GM19463 (cell line): ENCODE measurements around the gene PRR35.

Source experiments
- ATAC-seq: cut with Tn5 transposase; IDR thresholded peaks from one replicate; pipeline ENCODE4 v1.9.1; 2021; ENCODE audit warnings: mild to moderate bottlenecking, moderate library complexity; ENCODE audit not compliant: unreplicated experiment

Gene PRR35

GRCh38 chr16:546909-547770 is 13.1 kb upstream of the PRR35 start:
- ATAC-seq, result no peak

- no peak for ATAC-seq
Measured at GRCh38 chr16:548586-548985, 11.6 kb upstream of the PRR35 start.

DNA sequence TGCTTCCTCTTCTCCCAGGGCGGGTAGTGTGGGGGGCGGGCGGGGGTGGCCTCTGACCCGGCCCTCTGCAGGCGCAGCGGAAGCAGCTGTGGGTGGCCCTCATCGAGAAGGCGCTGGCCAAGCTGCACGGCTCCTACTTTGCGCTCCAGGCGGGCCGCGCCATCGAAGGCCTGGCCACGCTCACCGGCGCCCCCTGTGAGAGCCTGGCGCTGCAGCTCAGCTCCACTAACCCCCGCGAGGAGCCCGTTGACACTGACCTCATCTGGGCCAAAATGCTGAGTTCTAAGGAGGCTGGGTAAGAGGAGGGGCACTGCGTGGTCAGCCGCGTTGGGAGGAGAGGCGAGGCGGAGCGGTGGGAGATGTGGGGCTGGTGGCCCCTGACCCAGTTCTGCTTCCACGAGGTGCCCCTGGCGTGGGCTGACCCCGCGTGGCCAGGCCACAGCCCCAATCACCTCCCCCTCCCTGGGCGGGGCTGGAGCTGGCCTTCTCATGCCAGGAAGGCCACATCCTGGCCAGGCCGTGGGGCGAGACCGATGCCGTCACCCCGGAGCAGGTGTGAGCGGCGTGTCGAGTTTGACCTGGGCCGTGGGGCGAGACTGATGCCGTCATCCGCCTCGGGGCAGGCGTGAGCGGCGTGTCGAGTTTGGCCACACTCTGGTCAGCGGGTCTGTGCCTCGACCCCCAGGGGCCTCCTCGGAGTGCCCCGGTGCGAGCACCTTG is 10.5 kb upstream of the PRR35 start:
- ATAC-seq, result no peak

DNA sequence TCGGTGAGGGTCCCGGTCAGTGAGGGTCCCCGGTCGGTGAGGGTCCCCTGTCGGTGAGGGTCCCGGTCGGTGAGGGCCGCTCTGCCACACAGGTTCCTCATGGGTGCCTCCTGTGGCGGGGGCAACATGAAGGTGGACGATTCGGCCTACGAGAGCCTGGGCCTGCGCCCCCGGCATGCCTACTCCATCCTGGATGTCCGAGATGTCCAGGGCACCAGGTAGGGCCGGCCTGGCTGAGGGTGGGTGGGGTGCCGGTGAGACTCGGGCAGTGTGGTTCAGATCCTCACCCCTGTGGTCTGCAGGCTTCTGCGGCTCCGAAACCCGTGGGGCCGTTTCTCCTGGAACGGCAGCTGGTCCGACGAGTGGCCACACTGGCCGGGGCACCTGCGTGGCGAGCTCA is 9.0 kb upstream of the PRR35 start:
- no peak for ATAC-seq

DNA sequence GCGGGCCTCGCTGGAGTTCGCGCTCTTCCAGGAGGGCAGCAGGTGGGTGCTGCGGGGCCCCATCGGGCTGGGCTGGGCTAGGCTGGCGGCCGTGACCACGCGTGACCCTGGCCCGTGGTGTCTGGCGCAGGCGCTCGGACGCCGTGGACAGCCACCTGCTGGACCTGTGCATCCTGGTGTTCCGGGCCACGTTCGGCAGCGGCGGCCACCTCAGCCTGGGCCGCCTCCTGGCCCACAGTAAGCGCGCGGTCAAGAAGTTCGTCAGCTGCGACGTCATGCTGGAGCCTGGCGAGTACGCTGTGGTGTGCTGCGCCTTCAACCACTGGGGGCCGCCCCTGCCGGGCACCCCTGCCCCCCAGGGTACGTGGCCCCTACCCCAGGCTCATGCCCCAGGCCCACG is 8.0 kb upstream of the PRR35 start:
- ATAC-seq, result no peak

DNA sequence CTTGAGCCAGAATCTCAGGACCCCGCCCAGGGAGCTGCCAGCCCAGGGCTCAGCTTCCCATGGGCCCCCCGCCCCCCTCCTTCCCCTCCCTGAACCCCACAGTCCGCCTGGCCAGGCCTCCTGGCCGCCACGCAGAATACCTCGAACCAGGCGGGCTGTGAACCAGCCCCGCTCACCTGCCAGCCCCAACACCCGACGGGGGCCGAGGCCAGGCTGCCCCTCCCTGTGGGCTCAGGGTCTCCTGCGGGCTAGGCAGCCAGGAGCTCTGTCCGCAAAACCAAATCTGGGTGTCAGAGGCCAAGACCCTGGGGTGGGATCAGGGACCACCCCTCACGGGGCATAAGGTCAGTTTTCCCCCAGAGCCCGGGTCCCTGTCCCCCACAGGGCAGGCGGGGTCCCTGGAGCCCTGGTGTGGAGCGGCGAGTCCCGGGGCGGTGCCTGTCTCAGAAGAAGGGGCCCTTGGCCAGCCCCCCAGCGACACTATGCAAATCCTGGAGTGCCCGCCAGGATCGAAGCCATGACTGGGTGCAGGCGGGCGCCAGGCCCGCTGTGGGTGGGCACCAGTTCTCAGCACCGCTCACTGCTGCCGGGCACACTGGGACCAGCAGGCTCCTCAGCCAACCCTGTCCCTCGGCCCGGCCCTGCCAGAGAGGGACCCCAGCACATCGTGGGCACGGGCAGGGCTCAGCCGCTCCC is 6.4 kb upstream of the PRR35 start:
- ATAC-seq, result no peak

- ATAC-seq, result no peak
Measured at GRCh38 chr16:554297-554621, 5.9 kb upstream of the PRR35 start.

DNA sequence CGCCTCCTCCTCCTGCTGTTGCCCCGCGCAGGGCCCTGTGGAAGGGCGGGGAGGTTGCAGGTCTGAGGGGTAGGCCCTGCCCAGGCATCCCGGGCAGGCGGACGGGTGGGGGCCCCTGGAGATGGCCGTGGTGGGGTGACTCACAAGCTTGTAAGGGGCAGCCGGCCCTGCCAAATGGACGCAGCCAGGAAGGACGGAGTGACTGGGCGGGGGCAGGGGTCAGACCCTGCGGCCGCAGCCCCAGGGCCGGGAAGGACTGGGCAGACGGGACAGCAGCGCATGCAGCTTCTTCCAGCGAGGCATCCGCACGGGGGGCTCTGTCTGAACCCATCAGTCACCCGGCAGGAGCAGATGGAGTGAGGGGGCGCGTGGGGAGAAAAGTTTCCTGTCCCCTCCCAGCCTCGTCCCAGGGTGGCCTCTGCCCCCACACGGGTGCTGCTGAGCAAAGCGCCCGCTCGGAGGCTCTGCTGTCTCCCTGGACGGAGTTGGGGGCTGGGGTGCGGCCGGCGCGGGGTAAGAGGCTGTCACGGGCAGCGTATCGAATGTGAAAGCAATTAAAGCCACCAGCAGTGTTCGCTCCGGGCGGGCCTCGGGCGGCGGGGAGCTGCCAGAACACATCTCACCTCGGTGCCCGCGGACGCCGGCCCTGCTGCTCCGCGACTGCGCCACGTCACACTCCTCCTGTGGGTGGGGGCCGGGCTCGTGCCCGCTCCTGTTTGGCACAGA is 5.4 kb upstream of the PRR35 start:
- ATAC-seq, result no peak

GRCh38 chr16:555528-556473 is 4.4 kb upstream of the PRR35 start:
- ATAC-seq, result no peak

DNA sequence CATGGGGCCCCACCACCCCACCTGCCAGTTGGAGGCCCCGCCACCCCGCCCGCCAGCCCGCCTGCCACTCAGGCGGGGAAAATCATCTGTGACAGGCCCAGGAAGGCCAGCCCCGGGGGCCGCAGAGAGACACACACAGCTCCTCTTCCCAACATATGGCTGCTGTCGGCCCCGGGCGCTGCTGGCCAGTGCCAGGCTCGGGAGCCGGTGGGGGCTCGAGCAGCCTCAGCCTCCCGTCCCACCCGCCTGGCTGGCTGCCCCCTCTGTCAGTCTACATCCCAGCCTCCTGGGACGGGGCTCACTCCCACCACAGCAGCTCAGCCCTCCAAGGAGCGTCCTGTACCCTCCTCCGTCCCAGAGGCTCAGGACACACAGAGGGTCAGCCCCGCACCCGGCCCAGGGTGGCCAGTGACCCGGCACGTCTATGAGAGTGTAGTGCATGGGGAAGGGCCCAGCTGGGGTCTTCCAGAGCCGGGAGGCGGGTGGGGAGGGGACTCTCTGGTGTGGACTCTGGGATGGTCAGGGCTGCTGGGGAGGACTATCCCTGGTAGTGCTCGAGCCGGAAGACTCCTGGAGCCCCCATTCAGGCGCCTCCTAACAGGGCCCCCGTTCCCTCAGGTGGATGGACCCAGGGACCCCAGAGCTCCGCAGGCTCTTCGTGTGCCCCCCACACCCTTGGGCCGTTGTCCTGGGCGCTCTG is 3.6 kb upstream of the PRR35 start:
- ATAC-seq, result no peak

- ATAC-seq, result no peak
Measured at GRCh38 chr16:557463-558297, 2.5 kb upstream of the PRR35 start.

DNA sequence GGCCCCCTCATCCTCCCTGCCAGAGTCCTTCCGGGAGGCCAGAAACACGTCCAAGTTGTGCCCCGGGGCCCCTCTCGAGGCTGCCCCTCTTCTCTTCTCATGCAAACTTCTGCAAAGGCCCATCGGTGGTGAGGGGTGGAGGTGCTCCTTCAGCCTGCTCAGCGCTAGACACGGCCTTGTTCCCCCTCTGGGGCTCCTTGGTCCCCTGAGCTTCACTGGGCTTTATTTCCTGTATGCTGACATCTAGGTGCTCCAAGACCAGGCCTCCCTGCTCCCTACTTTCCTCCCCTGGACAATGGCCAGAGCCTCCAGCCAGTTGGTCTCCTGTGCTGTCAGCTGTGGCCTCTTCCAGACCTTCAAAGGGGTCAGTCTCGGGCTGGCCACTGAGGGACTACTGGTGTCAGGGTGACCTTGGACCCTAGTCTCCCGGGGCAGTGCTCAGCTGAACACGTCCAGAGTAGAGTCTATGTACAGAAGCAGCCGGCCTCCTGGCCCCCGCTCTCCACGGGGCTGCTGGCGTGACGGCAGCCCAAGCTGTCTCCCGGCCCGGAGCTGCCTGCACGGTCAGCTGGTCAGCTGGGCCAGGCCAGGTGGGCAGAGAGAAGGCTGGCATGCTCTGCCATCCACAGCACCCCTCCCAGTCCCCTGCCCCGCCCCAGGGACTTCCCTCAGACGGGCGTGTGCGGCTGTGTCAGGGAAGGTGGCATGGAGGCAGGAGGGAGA is 1.7 kb upstream of the PRR35 start:
- no peak for ATAC-seq

DNA sequence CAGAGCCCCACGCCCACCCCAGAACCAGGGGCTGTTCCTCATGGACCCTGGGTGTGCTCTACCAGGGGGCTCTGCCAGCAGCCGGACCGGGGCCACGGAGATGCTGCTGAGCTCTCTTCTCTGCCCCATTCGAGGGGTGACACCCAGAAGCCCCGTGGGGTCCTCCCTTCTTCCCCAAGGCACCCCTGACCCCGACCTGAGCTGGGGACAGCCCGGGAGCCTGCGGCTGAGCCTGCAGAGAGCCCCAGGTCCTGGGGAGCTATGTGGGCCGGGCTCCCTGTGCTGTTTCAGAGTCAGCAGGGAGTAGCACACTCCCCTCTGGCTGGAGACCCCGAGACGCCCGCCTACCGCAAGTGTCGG is 1.2 kb upstream of the PRR35 start:
- no peak for ATAC-seq

- ATAC-seq, result no peak
Measured at GRCh38 chr16:559411-560203, 587 bp upstream of the PRR35 start.

DNA sequence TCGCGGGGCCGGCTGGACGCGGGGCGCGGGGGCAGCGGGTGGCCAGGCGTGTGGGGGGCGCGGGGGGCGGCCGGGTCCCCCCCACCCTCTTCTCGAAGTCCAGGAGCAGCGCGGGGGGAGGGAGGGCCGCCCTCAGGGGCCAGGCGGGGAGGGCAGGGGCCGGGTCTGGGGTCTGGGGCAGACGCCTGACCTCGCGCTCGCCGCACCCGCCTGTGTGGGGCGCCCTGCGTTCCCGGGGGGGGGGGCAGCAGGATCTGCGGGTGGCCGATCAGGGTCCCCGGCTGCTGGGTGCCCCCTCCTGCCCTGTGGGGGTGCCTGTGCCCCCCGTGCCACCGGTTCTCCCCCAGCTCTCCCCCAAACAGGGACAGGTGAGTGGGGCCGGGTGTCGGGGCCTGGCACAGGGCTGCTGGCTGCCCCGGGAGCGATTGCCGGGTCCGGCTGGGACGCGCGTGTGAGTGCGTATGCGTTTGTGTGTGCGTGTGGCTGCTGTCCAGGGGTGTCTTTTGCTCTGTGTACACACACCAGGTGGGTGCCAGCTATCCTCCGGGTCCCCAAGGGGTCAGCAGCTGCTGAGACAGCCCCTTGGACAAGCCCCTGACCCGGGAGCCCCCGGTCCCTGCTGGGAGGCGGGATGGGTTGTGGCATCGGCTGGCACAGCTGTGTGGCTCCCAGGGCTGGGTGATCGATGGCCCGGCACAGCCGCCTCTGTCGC is 663 bp downstream of the PRR35 start:
- no peak for ATAC-seq

- no peak for ATAC-seq
Measured at GRCh38 chr16:561413-561794, 1.2 kb downstream of the PRR35 start.
